ENCODE results near the gene ITPR2. TPM values are rescaled to one million over a fixed set of nuclear protein-coding genes. Genes with fewer than 3 reads are reported as not detected.
A peak's percentile ranks its signal among the peaks of the same experiment; 100 is the strongest.

Gene ITPR2
- total and polyA plus RNA-seq, 2 of the 13 experiments (the other 11 are each of a cell fraction or from before 2014, with no cell fraction given) = 31.9 to 81.9 TPM

DNA sequence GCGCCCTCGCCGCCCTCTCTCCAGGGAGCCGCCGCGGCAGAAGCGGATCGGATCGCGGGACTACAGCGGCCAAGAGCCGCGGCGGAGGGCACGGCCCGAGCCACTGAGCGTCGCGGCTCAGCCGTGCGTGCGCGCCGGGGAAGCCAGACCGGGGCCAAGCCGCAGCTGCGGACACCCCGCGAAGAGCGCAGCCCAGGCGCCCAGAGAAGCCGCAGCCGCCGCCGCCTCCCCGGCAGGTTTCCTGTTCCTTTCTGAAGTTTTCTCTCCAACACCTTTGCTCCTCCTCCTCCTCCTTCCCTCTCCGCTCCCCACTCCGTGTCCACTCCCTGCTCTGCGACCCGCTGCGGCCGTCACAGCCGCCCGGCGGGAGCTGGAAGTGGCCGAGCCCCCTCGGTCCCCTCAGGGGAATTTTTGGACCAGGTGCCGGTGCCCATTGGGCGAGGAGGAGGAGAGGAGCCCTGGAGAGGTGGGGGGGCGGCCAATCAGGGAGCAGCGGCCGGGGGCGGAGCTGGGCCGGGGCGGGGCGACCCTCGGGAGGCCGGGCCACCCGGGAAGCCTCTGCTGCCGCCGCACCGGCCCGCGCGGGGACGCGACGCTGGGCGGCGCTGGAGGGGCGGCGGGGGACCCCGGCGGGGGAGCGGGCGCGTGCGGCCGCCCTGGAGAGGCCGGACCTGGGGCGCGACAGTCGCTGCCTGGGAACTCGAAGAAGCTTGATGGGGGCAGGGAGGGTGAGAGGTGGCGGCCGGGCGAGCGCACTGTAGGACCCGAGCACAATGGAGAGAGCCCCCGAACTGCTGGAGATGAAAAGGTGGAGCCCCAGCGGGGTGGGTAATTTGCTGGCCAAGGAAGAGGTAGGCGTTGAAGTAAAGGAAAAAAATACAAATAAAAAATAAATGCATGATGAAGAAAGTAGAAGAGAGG is at the start of gene ITPR2 (continued):
- TF ChIP-seq ZNF652 (CRISPR knock-in tag; IDR thresholded peaks at IDR 0.05; ENCODE audit: borderline replicate concordance, low read depth) (no peak), ZNF232 (CRISPR knock-in tag; IDR thresholded peaks at IDR 0.05; ENCODE audit: borderline replicate concordance) (0 out of 2 replicates have a peak, but pooled peaks have one; percentile 32), TGIF2 (CRISPR knock-in tag; IDR thresholded peaks at IDR 0.05) (peak; percentile 84), NFE2 (CRISPR knock-in tag; IDR thresholded peaks at IDR 0.05) (no peak), FOXK2 (IDR thresholded peaks at IDR 0.05) (no peak), SYNCRIP (IDR thresholded peaks at IDR 0.05; ENCODE audit: insufficient read depth, low read depth, low read length) (no peak), SNAI1 (CRISPR knock-in tag; IDR thresholded peaks at IDR 0.05; ENCODE audit: borderline replicate concordance) (no peak), NCOA2 (CRISPR knock-in tag; IDR thresholded peaks at IDR 0.05) (peak; percentile 19; the same call in 1 of the 2 replicates), SUZ12 (IDR thresholded peaks at IDR 0.05; ENCODE audit: low read depth, low read length) (no peak), TBX3 (IDR thresholded peaks at IDR 0.05; ENCODE audit: borderline replicate concordance) (no peak), DPF2 (CRISPR knock-in tag; IDR thresholded peaks at IDR 0.05; ENCODE audit: borderline replicate concordance, low read depth) (no peak), KMT2A (CRISPR knock-in tag; IDR thresholded peaks at IDR 0.05) (peak; percentile 73; the same call in 1 of the 2 replicates), FOXK1 (CRISPR knock-in tag; IDR thresholded peaks at IDR 0.05; ENCODE audit: borderline replicate concordance, low read depth) (0 out of 2 replicates have a peak, but pooled peaks have one; percentile 23), RFX5 (IDR thresholded peaks at IDR 0.05; ENCODE audit: low read depth, low read length) (no peak), KDM3A (CRISPR knock-in tag; IDR thresholded peaks at IDR 0.05; ENCODE audit: low read depth) (no peak), CEBPB (IDR thresholded peaks at IDR 0.05; ENCODE audit: borderline replicate concordance, low read depth, low read length) (no peak), POLR2AphosphoS2 (IDR thresholded peaks at IDR 0.05; ENCODE audit: low read depth, low read length) (no peak), NFIB (CRISPR knock-in tag; IDR thresholded peaks at IDR 0.05; ENCODE audit: borderline replicate concordance) (no peak)
- TF ChIP-seq, protein P1, sequence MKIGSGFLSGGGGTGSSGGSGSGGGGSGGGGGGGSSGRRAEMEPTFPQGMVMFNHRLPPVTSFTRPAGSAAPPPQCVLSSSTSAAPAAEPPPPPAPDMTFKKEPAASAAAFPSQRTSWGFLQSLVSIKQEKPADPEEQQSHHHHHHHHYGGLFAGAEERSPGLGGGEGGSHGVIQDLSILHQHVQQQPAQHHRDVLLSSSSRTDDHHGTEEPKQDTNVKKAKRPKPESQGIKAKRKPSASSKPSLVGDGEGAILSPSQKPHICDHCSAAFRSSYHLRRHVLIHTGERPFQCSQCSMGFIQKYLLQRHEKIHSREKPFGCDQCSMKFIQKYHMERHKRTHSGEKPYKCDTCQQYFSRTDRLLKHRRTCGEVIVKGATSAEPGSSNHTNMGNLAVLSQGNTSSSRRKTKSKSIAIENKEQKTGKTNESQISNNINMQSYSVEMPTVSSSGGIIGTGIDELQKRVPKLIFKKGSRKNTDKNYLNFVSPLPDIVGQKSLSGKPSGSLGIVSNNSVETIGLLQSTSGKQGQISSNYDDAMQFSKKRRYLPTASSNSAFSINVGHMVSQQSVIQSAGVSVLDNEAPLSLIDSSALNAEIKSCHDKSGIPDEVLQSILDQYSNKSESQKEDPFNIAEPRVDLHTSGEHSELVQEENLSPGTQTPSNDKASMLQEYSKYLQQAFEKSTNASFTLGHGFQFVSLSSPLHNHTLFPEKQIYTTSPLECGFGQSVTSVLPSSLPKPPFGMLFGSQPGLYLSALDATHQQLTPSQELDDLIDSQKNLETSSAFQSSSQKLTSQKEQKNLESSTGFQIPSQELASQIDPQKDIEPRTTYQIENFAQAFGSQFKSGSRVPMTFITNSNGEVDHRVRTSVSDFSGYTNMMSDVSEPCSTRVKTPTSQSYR (CRISPR knock-in tag; IDR thresholded peaks at IDR 0.05; ENCODE audit: borderline replicate concordance) = peak; percentile 15; the same call in 1 of the 2 replicates
- TF ChIP-seq, protein P2, sequence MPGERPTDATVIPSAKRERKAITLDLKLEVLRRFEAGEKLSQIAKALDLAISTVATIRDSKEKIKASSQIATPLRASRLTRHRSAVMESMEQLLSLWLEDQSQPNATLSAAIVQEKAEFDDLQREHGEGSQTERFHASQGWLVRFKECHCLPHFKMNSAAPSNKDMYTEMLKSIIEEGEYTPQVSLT (CRISPR knock-in tag; IDR thresholded peaks at IDR 0.05; ENCODE audit: borderline replicate concordance, low read depth) = no peak
- TF ChIP-seq, protein P3, sequence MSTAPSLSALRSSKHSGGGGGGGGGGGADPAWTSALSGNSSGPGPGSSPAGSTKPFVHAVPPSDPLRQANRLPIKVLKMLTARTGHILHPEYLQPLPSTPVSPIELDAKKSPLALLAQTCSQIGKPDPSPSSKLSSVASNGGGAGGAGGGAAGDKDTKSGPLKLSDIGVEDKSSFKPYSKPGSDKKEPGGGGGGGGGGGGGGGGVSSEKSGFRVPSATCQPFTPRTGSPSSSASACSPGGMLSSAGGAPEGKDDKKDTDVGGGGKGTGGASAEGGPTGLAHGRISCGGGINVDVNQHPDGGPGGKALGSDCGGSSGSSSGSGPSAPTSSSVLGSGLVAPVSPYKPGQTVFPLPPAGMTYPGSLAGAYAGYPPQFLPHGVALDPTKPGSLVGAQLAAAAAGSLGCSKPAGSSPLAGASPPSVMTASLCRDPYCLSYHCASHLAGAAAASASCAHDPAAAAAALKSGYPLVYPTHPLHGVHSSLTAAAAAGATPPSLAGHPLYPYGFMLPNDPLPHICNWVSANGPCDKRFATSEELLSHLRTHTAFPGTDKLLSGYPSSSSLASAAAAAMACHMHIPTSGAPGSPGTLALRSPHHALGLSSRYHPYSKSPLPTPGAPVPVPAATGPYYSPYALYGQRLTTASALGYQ (CRISPR knock-in tag; IDR thresholded peaks at IDR 0.05) = no peak
- TF ChIP-seq, protein P4, sequence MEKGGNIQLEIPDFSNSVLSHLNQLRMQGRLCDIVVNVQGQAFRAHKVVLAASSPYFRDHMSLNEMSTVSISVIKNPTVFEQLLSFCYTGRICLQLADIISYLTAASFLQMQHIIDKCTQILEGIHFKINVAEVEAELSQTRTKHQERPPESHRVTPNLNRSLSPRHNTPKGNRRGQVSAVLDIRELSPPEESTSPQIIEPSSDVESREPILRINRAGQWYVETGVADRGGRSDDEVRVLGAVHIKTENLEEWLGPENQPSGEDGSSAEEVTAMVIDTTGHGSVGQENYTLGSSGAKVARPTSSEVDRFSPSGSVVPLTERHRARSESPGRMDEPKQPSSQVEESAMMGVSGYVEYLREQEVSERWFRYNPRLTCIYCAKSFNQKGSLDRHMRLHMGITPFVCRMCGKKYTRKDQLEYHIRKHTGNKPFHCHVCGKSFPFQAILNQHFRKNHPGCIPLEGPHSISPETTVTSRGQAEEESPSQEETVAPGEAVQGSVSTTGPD (CRISPR knock-in tag; IDR thresholded peaks at IDR 0.05) = no peak
